Right lobe of liver (tissue), 4 donors: ENCODE data around the gene CYTH4.

ENCODE experiments used
- CTCF ChIP-seq, 4 donors: fragments of 200-600 bp in 3 of 4; fragments of 450-650 bp in 1 of 4; IDR thresholded peaks; one replicate each; pipeline versions ENCODE4 v1.5.1 to v1.8.0; 2016 to 2022; ENCODE audit warnings: antibody characterized with exemption in 4 of 4, mild to moderate bottlenecking in 2 of 4
- POLR2A ChIP-seq: fragments of 450-650 bp; IDR thresholded peaks from one replicate; pipeline ENCODE4 v1.6.1; 2017; ENCODE audit warnings: antibody characterized with exemption, mild to moderate bottlenecking
- donor health status: DM: no; HTN: no; CAD: no.
- donor health status: DM: no; HTN: no; CAD: no.
- donor health status: DM: no; HTN: yes; CAD: no.

- TF ChIP-seq CTCF (IDR thresholded peaks at IDR 0.05): no peak
- no peak for TF ChIP-seq POLR2A
These were observed 31.3 kb downstream of the CYTH4 start for GRCh38 chr22:37313376-37314314.
